ENCODE results near the gene EEFSEC. TPM values are rescaled to one million over a fixed set of nuclear protein-coding genes. Genes with fewer than 3 reads are reported as not detected.

Gene EEFSEC
- total RNA-seq, 1 experiment from 2014 or later, result 14.6 TPM

DNA sequence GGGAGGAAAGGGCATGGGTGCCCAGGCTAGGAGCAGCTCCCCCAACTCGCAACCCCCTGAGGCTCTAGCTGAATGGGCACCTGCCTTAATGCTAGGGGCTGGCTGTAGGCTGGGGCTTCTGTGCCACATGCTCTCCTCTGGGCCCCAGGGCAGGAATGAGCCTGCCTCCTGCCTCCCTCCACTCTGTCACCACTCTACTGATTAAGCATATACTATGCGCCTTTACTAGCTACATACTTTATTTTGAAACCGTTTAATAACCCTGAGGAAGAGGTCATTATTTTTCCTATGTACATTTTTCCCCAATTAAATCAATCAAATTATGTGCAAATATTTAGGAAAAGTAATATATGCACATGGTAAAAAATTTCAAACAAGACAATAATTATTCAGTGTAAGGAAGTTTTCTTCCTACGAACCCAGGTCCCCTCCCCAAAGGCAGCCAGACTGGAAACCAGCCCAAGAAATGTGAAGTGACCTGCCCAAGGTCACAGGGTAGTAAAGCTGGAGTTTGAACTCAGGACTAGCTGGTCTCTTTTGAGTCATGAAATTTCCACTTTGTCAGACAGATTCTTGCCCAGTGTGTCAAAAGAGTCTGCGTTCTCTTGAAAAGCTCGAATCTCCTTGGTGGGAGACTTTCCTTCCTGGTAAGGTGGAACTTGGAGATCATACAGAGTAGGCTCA, 190.9 kb downstream of the EEFSEC start:
- H3K4me3 Mint-ChIP-seq (ENCODE audit: unreplicated experiment), result no peak overlapping the region
- DNase-seq (ENCODE audit: unreplicated experiment), result no peak
- intact Hi-C loops (cut with micrococcal nuclease), result no loop called here
- no peaks in the 10 kb centered on the region for H3K36me3 Mint-ChIP-seq (ENCODE audit: insufficient read depth, unreplicated experiment)
- no TSS peak for BruUV-seq (replicated peaks)
- TF ChIP-seq, protein P1, sequence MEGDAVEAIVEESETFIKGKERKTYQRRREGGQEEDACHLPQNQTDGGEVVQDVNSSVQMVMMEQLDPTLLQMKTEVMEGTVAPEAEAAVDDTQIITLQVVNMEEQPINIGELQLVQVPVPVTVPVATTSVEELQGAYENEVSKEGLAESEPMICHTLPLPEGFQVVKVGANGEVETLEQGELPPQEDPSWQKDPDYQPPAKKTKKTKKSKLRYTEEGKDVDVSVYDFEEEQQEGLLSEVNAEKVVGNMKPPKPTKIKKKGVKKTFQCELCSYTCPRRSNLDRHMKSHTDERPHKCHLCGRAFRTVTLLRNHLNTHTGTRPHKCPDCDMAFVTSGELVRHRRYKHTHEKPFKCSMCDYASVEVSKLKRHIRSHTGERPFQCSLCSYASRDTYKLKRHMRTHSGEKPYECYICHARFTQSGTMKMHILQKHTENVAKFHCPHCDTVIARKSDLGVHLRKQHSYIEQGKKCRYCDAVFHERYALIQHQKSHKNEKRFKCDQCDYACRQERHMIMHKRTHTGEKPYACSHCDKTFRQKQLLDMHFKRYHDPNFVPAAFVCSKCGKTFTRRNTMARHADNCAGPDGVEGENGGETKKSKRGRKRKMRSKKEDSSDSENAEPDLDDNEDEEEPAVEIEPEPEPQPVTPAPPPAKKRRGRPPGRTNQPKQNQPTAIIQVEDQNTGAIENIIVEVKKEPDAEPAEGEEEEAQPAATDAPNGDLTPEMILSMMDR (IDR thresholded peaks at IDR 0.05; ENCODE audit: unreplicated experiment), result no peak
- H3K9me3 Mint-ChIP-seq (ENCODE audit: unreplicated experiment), result no peaks in the 10 kb centered on the region
- peak overlapping the region; percentile 71 for H3K27ac Mint-ChIP-seq (ENCODE audit: low read depth, unreplicated experiment)
- no peaks in the 10 kb centered on the region for H3K27me3 Mint-ChIP-seq (ENCODE audit: insufficient read depth, unreplicated experiment)
- CTCF ChIA-PET, result interaction anchor here (1.2 kb wide), 1 partner anchor 21 kb away, joined by 3 read pairs; no protein-coding TSS in a partner anchor
- peaks cover 8% of the 10 kb centered on the region for H3K4me1 Mint-ChIP-seq (ENCODE audit: insufficient read depth, unreplicated experiment)
- POLR2A ChIA-PET, result no interaction called here

DNA sequence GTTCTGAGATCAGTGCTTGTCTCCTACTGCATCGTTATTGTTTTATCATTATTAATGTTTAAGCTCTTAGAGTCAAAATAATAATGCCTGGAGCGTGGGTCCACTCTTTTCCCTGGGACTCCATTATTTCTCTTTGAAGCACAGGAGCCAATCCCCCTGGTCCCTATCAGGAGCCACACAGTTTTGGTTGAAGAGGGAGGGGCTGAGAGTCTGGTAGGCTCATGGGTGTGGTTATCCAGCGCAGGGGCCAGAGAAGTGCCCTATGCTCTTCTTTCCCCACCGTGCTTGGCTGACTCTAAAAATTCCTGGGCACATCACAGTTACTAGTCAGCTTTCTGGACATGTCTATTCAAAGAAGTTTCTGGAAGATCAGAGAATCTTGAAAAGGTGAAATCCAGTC, 191.9 kb downstream of the EEFSEC start:
- Mint-ChIP-seq H3K9me3 (ENCODE audit: unreplicated experiment) (no peaks in the 10 kb centered on the region), H3K36me3 (ENCODE audit: insufficient read depth, unreplicated experiment) (no peaks in the 10 kb centered on the region), H3K4me1 (ENCODE audit: insufficient read depth, unreplicated experiment) (peaks cover 8% of the 10 kb centered on the region), H3K27me3 (ENCODE audit: insufficient read depth, unreplicated experiment) (no peaks in the 10 kb centered on the region), H3K27ac (ENCODE audit: low read depth, unreplicated experiment) (no peak overlapping the region), H3K4me3 (ENCODE audit: unreplicated experiment) (no peak overlapping the region)
- no TSS peak for BruUV-seq (replicated peaks)
- DNase-seq (ENCODE audit: unreplicated experiment), result no peak
- TF ChIP-seq, protein P1 (IDR thresholded peaks at IDR 0.05; ENCODE audit: unreplicated experiment), result no peak
- intact Hi-C loops (cut with micrococcal nuclease), result no loop called here
- CTCF ChIA-PET, result no interaction called here
- POLR2A ChIA-PET, result no interaction called here

DNA sequence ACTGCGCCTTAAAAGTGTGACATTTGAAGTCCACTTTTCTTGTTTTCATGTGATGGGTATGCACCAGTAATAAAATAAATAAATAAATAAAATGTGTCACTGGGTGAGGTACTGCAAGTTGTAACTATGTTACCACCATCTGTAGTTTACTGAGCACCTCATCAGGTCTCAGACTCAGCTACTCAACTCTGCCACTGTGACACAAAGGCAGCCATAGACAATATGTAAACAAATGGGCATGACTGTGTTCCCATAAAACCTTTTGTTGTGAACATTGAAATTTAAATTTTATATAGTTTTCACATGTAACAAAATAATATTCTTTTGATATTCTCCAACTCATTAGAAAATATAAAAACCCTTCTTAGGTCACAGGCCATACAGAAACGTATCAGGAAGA, 193.3 kb downstream of the EEFSEC start:
- H3K9me3 Mint-ChIP-seq (ENCODE audit: unreplicated experiment), result no peaks in the 10 kb centered on the region
- POLR2A ChIA-PET, result no interaction called here
- no TSS peak for BruUV-seq (replicated peaks)

DNA sequence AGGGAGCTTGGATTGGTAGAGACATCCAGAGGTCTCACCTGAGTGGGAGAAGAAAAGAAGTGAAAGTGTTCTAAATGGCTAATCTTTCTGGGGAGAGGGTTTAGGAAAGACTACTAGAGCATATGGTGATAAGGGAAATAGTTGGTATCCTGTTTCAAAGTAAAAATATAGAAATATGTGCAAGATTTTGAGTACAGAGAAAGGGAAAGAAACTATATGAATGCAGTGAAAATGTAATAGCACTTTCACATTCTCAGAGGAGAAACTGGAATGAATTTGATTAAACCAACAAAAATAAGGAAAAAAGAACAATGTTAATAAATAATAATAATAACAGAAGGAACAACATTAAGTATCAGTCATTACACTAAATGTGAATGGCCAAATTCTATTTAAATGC, 194.0 kb downstream of the EEFSEC start:
- Mint-ChIP-seq H3K27ac (ENCODE audit: low read depth, unreplicated experiment) (no peak overlapping the region), H3K4me1 (ENCODE audit: insufficient read depth, unreplicated experiment) (peaks cover 8% of the 10 kb centered on the region), H3K36me3 (ENCODE audit: insufficient read depth, unreplicated experiment) (no peaks in the 10 kb centered on the region), H3K27me3 (ENCODE audit: insufficient read depth, unreplicated experiment) (no peaks in the 10 kb centered on the region), H3K4me3 (ENCODE audit: unreplicated experiment) (no peak overlapping the region), H3K9me3 (ENCODE audit: unreplicated experiment) (no peaks in the 10 kb centered on the region)
- DNase-seq (ENCODE audit: unreplicated experiment), result no peak
- intact Hi-C loops (cut with micrococcal nuclease), result no loop called here
- TF ChIP-seq, protein P1 (IDR thresholded peaks at IDR 0.05; ENCODE audit: unreplicated experiment), result no peak
- BruUV-seq (replicated peaks), result no TSS peak
- ChIA-PET CTCF (no interaction called here), POLR2A (no interaction called here)

More for the DNA sequence above, 193.3 kb downstream of the EEFSEC start:
- no peak for DNase-seq (ENCODE audit: unreplicated experiment)
- H3K4me3 Mint-ChIP-seq (ENCODE audit: unreplicated experiment), result no peak overlapping the region
- H3K36me3 Mint-ChIP-seq (ENCODE audit: insufficient read depth, unreplicated experiment), result no peaks in the 10 kb centered on the region
- TF ChIP-seq, protein P1 (IDR thresholded peaks at IDR 0.05; ENCODE audit: unreplicated experiment), result no peak
- CTCF ChIA-PET, result no interaction called here
- intact Hi-C loops (cut with micrococcal nuclease), result no loop called here
- peaks cover 8% of the 10 kb centered on the region for H3K4me1 Mint-ChIP-seq (ENCODE audit: insufficient read depth, unreplicated experiment)
- H3K27ac Mint-ChIP-seq (ENCODE audit: low read depth, unreplicated experiment), result no peak overlapping the region
- no peaks in the 10 kb centered on the region for H3K27me3 Mint-ChIP-seq (ENCODE audit: insufficient read depth, unreplicated experiment)

Data from MCF 10A (cell line).